Fibroblast of gingiva (primary cell): ENCODE measurements around the gene EIF3A.
"Not testable (repeated sequence)": the region's sequence is repeated elsewhere in the genome, so short reads cannot be mapped to it uniquely, and the experiment has no call there.

Experiments used
- DNase-seq: peaks from one replicate; pipeline ENCODE4 v3.0.0-alpha.2; 2011; ENCODE audit warnings: low read depth

Gene EIF3A, protein sequence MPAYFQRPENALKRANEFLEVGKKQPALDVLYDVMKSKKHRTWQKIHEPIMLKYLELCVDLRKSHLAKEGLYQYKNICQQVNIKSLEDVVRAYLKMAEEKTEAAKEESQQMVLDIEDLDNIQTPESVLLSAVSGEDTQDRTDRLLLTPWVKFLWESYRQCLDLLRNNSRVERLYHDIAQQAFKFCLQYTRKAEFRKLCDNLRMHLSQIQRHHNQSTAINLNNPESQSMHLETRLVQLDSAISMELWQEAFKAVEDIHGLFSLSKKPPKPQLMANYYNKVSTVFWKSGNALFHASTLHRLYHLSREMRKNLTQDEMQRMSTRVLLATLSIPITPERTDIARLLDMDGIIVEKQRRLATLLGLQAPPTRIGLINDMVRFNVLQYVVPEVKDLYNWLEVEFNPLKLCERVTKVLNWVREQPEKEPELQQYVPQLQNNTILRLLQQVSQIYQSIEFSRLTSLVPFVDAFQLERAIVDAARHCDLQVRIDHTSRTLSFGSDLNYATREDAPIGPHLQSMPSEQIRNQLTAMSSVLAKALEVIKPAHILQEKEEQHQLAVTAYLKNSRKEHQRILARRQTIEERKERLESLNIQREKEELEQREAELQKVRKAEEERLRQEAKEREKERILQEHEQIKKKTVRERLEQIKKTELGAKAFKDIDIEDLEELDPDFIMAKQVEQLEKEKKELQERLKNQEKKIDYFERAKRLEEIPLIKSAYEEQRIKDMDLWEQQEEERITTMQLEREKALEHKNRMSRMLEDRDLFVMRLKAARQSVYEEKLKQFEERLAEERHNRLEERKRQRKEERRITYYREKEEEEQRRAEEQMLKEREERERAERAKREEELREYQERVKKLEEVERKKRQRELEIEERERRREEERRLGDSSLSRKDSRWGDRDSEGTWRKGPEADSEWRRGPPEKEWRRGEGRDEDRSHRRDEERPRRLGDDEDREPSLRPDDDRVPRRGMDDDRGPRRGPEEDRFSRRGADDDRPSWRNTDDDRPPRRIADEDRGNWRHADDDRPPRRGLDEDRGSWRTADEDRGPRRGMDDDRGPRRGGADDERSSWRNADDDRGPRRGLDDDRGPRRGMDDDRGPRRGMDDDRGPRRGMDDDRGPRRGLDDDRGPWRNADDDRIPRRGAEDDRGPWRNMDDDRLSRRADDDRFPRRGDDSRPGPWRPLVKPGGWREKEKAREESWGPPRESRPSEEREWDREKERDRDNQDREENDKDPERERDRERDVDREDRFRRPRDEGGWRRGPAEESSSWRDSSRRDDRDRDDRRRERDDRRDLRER (N-terminal part only)

DNA sequence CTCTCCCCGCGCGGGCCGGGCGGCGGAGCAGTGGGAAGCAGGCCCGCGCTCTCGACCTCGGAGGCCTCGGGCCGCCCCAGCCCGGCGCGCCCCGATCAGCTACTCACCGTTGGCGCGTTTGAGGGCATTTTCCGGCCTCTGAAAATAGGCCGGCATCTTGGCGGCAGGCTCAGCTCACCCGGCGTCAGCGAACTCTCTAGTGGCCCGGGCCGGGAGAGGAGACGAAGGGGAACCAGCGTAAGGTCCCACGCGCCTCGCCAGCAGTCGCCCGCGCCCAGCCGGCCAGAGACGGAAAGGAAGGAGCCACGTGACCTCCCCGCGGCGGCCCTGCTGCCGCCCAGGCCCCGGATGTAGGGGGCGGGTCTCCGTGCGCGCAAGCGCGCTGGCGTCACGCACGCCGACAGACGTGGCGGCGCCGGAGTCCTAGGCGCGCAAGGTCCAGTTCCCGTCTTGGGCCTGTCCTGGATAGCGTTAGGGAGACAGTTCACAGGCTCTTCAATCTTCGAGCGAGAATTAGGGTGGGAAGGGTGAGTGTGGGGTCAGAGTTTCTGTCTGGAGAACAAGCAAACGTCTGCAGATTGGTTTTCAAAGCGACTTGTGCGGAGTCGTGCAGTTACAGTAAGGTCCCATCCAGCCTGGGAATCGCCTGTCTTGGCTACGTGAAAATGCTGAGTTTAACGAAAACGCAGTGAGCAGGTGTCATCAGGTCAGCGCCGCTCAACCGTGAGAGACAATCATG is at the start of gene EIF3A:
EIF3A (minus strand) TSS at position 297 of the 739 bp plus-strand sequence; CDS start at position 156, 141 bp downstream.
- peak; percentile 90 for DNase-seq

DNA sequence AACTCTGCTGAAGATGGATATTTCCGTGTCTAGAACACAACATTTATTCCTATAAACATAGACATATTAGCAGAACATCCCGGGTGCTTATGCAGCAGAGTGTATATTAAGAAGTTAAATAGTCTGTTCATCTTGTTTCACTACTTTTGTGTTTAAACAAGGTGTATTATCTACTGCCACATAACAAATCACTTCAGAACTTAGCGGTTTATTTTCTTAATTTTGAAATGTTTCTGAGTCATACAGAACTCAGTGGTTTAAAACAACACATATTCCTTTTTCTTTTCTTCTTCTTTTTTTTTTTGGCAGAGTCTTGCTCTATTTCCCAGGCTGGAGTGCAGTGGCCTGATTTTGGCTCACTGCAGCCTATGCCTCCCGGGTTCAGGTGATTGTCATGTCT is 49.1 kb upstream of the EIF3A start:
- DNase-seq: no peak

DNA sequence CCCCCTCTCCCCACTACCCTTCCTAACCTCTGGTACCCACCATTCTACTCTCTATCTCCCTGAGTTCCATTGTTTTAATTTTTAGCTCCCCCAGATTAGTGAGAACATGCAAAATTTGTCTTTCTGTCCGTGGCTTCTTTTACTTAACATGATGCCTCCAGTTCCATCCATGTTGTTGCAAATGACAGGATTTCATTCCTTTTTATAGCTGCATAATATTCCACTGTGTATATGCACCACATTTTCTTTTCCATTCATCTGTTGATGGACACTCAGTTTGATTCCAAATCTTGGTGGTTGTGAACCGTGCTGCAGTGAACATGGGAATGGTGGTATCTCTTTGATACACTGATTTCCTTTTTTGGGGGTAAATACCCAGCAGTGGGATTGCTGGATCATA is 45.3 kb upstream of the EIF3A start:
- DNase-seq: no peak

DNA sequence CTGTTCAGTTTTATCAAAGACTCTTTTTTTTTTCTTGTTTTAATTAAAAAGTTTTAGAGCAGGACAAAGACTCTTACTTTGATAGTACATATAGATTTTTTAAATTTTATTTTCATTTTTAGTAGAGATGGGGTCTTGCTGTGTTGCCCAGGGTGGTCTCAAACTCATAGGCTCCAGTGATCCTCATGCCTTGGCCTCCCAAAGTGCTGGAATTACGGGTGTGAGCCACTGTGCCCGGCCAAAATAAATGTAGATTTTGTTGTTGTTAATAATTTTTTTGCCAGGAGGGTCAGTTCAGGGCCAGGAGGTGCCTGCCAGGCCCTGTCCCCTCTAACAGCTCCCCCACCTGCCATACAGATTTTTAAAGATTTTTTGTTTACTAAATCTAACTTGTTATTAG is 40.3 kb upstream of the EIF3A start:
- DNase-seq: no peak

DNA sequence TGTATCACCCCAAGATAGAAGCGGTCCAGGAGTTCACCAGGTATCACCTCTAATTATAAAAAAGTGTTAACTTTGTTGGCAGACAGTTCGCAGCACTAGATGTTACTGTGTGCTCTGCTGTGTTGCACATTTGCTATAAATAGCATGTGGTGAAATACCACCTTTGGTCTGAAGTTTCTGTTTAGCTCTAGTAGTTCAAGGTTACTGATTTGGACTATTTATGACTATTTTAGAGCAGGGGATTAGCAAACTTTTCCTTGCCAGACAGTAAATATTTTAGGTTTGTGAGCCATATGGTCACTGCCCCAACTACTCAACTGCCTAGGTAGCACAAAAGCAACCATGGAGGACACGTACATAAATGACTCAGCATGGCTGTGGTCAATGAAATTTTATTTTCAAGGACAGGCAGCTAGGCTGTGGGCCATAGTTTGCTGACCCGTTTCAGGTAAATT is 39.8 kb upstream of the EIF3A start:
- DNase-seq: no peak

DNA sequence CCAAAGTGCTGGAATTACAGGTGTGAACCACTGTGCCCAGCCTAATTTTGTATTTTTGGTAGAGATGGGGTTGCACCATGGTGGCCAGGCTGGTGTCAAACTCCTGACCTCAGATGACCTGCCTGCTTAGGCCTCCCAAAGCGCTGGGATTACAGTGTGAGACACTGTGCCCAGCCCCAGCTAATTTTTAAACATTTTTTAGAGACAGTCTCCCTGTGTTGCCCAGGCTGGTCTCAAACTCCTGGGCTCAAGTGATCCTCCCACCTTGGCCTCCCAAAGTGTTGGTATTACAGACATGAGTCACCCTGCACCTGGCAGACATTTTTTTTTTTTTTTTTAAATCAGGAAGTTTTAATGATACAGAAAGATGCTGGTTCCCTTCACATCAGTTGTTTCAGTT is 38.8 kb upstream of the EIF3A start:
- DNase-seq: no peak

DNA sequence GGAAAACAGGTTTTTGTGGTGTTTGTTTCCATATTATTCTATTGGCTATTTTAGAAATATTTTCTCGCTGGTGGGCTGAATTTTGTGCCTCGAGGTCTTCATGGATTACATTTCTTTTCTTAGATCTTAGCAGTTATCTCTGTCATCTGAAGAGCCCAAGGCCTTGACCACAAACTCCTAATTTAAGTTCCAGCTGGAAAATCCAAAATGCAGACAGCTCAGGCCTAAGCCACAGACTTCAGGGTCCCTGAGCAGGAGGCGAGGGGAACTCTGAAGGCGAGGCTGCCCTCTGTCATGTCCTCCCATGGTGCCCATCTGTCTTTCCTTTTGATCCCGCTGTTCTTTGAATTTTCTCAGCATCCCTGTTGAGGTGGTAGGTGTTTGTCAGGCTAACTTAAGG is 37.6 kb upstream of the EIF3A start:
- no peak for DNase-seq

DNA sequence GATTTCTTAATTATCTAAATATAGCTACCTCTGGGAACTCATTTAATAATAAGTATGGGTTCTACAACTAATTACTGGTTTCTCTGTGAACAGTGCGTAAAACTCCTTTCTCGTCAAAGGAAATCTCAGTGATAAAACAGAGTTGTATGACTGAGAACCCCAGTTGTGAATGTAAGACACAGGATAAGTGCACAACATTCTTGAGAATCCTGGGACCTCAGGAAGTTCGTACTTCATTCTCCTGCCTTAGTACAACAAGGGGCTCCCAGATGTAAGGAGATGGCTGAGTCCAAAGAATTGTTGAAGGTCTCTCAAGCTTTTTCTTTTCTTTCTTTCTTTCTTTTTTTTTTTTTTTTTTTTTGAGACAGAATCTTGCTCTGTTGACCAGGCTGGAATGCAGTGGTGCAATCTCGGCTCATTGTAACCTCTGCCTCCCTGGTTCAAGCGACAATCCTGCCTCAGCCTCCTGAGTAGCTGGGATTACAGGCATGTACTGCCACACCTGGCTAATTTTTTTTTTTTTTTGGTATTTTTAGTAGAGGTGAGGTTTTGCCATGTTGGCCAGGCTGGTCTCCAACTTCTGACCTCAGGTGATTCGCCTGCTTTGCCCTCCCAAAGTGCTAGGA is 35.8 kb upstream of the EIF3A start:
- no peak for DNase-seq

DNA sequence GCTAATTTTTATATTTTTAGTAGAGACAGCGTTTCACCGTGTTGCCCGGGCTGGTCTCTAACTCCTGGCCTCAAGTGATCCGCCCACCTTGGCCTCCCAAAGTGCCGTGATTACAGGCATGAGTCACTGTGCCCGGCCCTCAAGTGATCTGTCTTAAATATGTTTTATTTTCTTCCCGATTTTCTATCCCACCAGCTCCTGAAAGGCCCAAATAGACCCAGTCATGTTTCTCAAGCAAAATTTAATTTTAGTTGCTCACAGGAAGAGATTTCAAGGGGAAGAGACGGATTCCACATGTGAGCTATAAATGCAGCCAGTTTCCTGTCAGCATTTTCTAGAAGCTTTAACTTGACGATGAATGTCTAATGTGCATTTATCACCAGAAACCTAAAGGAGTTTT is 35.3 kb upstream of the EIF3A start:
- DNase-seq: no peak

DNA sequence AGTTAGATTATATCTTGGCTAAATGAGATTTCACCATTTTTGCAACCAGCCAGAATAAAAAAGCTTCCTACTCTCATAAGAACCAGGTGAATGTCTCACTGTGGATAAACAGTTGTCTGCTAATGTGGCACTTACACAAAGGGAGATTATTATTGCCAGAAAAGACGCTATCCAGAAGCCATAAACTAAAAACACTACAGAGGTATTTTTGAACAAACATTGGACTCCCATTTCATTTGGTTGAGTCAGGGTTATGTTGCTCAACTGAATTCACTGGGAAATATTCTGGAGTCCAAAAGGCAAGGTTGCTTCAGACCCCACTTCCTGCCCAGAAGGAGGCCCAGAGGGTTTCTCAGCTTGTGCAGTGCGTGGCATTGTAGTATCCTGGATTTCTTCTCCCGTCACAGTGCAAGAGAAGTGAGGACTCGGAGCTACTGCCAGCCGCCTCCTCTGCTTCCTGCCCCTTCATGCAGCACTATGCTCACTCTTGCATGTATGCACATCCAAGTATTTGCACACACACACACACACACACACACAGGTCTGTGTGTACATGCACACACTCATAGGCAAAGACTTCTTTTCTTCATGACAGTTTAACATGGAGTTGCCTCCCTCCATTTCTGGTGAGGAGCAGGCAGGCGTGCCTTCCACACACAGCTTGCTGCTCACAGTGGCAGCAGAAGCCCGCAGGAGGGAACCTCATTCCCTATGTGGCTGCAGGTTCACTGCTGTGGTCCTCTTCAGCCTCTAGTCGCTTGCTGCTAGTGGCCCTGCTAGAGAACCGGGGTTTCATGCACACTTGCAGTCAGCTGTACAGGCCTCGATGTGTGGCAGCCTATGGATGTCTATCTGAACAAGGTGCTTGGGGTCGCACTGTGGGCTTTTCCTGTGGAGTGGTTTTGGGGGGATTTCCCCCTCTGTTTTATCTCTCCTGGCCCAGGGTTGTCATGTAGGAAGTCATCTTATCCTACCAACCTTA is 33.4 kb upstream of the EIF3A start:
- peak; percentile 90 for DNase-seq

DNA sequence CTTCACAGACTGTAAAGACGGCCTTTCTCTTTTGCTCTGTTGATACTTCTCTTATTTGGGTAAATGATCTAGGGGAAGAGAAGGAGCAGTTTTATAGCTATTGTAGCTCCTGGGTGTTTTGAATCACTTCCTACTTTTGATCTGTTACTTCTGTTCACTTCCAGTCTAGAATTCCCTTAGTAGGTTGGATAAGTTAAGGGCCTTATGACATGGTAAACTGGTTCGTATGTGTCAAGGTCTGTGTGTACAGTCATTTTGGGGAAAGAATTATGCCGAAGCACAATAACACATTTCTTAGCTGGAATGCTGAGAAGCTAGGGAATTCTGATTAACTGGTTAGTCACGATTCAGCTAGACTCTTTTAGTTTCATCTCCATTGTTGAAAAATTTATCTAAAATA is 31.4 kb upstream of the EIF3A start:
- no peak for DNase-seq

DNA sequence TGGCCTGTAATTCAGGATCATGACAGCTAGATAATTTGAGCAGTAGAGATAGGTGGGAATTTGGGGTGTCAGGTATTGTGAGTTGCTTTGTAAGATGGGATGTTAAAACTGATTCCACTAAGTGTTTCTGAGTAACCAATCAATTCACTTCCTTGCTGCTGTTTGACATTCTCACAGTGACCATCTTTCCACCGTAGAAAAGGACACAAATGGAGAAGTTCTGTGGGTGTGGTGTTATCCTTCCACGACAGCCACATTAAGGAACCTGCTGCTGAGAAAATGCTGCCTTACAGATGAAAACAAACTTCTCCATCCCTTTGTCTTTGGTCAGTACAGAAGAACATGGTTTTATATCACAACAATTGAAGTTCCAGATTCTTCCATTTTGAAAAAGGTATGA is 27.2 kb upstream of the EIF3A start:
- not testable (repeated sequence) for DNase-seq

DNA sequence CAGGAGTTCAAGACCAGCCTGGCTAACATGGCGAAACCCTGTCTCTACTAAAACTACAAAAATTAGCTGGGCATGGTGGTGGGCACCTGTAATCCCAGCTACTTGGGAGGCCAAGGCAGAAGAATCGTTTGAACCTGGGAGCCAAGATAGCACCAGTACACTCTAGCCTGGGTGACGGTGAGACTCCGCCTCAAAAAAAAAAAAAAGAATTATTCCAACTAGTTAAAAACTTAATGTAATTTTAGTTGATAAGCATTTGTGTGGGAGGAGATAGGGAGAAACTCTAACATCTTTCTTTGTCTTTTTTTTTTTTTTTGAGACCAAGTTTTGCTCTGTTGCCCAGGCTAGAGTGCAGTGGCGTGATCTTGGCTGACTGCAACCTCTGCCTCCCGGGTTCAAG is 26.5 kb upstream of the EIF3A start:
- DNase-seq: not testable (repeated sequence)

DNA sequence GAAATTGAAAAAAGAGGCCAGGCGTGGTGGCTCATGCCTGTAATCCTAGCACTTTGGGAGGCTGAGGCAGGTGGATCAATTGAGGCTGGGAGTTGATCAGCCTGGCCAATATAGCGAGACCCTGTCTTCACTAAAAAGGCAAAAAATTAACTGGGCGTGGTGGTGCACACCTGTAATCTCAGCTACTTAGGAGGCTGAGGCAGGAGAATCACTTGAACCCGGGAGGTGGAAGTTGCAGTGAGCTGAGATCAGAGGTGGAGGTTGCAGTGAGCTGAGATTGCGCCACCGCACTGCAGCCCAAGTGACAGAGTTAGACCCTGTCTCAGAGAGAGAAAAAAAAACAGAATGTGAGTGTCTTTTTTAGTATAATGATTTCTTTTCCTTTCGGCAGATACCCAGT is 25.3 kb upstream of the EIF3A start:
- DNase-seq: not testable (repeated sequence)

DNA sequence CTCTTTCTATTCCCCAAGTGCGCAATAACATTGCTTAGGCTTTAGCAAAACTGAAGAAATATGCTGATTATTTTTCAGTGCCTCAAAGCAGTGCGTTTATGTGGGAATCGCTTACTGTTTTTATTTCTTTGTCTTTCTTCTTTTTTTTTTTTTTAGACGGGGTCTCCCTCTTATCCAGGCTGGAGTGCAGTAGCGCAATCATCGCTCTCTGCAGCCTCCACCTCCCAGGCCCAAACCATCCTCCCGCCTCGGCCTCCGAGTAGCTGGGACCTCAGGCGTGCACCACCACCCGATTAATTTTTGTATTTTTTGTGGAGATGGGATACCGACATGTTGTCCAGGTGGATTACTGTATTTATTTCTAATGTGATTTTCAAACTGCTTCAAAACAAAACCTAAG is 24.5 kb upstream of the EIF3A start:
- no peak for DNase-seq

DNA sequence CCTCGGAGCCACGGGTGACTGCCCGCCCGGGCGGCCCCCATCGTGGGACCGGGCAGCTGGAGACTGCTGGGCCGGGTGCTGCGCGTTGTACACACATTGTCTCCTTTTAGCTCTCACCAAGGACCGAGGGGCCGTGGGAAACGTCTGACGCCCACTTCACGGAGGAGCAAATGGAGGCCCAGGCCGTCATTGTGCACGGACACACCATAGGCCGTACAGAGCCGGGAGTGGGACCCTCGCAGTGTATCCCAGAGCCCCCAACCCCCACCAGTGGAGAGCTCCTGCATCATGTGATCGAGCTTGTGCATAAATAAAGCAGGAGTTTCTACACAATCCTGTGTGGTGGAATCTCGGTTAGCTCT is 24.0 kb upstream of the EIF3A start:
- DNase-seq: no peak

DNA sequence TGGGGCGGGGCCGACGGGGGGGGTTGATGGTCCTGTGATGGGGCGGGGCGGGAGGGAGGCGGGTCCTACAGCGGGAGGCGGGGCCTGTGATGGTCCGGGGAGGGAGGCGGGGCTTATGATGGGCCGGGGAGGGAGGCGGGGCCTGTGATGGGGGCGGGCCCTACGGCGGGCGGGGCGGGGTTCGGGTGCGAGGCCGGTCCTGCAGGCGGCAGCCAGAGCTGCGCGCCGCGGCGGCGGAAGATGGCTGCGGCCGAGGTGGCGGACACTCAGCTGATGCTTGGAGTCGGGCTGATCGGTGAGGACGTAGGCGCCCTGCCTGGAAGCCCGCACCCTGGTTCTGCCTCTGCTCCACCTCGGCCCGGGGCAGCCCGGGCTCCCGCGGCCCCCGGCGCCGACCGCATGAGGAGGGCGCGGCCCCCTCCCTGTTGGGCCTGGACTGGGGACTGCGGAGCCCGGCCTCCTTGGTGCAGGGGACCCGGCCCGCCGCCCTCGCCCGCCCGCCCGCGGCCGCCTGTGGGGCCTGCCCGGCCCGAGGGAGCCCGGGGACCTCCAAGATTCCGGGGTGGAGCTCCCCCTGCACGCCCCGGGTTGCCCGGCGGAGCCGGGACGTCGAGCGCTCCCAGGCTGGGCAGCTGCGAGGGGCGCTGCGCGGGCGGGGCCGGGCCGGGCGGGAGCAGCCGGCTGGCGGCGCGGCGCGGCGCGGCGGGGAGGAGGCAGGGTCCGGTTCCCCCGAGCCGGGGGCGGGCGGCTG is 23.5 kb upstream of the EIF3A start, which contains the start of gene DENND10:
DENND10 (plus strand) TSS at position 211 of the 751 bp plus-strand sequence; CDS start at position 241, 30 bp downstream.
- peak; percentile 75 for DNase-seq

DNA sequence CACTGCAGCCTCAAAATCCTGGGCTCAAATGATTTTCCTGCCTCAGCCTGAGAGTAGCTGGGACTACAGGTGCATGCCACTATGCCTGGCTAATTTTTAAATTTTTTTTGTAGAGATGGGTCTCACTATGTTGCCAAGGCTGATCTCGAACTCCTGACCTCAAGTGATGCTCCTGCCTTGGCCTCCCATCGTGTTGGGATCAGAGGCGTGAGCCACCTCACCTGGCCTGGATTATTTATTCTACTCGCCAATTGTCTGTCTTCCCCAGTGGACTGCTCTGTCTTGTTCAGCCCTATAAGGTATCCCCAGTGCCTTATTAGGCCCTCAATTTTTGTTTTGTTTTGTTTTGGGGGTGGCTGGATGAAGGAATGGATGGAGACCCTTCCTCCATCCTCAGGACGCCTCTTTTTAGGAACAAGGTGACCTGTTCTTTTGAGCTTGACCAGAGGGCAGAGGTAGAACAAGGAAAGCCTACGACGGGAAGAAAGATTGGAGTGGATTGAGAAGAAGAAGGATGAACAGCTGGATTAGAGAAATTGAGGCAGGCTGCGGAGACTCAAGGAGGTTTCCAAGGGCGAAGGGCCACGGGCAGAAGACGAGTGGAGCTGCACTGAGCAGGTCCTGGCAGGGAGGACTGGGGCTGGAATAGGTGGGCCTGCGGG is 22.8 kb upstream of the EIF3A start:
- DNase-seq: no peak
